ENCODE measurements around the gene OTUB1.
A peak's percentile ranks its signal among the peaks of the same experiment; 100 is the strongest.

The OTUB1 gene

DNA sequence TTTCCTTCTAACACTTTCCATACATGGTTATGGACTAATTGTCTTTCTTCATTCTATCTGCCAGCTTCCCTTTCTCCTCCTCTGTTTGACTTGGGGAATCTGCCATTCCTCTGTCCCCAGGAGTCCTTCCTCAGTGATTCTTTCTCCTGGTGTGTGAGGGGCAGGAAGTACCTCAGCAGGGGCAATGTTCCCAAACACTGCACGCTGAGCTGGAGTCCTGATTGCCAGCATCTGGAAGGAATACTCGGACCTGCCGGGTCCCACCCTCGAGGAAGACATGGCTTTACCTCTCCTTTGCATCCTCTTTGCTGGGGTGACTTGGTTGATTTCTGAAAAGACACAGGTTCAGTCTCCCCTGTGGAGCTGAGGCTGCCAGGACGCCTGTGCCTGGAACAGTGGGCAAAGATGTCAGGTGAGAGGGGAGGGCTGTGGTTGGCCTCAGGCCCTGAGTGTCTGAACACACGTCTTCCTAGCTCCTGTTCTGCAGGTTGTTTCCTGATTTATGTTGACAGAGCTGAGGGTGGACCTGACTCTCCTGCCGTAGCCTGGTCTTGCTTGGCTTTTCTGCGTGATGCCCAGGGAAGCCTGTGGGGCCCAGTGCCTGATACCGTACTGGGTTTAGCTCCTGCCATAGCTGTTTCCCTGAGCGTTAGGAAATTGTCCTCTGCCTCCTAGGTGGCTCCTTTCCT, 7.5 kb upstream of the OTUB1 start:
- H3K27me3 ChIP-seq (ENCODE audit: insufficient read depth, poor library complexity, severe bottlenecking), result no peaks in the 10 kb centered on the region
- H3K36me3 ChIP-seq (ENCODE audit: low read depth), result peaks cover 11% of the 10 kb centered on the region; the same call in 1 of the 2 replicates
- ATAC-seq (ENCODE audit: low read depth) (no peak), DNase-seq (ENCODE audit: low spot score) (no peak)
- no peak overlapping the region for H3K27ac ChIP-seq (ENCODE audit: poor library complexity, severe bottlenecking)
- no peak overlapping the region for H3K4me3 ChIP-seq (ENCODE audit: severe bottlenecking)
- no peaks in the 10 kb centered on the region for H3K9me3 ChIP-seq (ENCODE audit: severe bottlenecking)
- TF ChIP-seq, protein P1, sequence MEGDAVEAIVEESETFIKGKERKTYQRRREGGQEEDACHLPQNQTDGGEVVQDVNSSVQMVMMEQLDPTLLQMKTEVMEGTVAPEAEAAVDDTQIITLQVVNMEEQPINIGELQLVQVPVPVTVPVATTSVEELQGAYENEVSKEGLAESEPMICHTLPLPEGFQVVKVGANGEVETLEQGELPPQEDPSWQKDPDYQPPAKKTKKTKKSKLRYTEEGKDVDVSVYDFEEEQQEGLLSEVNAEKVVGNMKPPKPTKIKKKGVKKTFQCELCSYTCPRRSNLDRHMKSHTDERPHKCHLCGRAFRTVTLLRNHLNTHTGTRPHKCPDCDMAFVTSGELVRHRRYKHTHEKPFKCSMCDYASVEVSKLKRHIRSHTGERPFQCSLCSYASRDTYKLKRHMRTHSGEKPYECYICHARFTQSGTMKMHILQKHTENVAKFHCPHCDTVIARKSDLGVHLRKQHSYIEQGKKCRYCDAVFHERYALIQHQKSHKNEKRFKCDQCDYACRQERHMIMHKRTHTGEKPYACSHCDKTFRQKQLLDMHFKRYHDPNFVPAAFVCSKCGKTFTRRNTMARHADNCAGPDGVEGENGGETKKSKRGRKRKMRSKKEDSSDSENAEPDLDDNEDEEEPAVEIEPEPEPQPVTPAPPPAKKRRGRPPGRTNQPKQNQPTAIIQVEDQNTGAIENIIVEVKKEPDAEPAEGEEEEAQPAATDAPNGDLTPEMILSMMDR (IDR thresholded peaks at IDR 0.05; ENCODE audit: poor library complexity, severe bottlenecking), result no peak
- H3K4me1 ChIP-seq (ENCODE audit: insufficient read depth, poor library complexity, severe bottlenecking), result no peaks in the 10 kb centered on the region

DNA sequence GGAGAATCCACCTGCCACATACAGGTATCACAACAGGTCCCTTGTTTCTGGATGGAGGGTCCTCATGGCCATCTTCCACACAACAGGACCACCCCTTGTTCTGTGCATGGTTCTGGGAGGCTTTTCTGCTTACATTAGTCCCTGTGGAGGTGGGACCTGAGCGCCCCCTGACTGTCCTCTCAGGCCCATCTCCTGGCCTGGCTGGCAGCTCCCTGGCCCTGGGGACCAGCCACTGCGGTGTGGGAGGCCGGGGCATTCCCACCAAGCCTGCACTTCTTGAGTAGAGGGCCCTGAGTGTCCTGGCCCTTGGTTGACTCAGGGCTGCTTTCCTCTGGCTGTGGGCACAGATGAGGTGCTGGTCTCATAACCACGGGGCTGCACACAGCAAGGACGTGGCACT, 6.8 kb upstream of the OTUB1 start:
- ATAC-seq (ENCODE audit: low read depth) (no peak), DNase-seq (ENCODE audit: low spot score) (no peak)
- Histone ChIP-seq H3K9me3 (ENCODE audit: severe bottlenecking) (no peaks in the 10 kb centered on the region), H3K4me1 (ENCODE audit: insufficient read depth, poor library complexity, severe bottlenecking) (no peaks in the 10 kb centered on the region), H3K4me3 (ENCODE audit: severe bottlenecking) (no peak overlapping the region), H3K27ac (ENCODE audit: poor library complexity, severe bottlenecking) (no peak overlapping the region), H3K36me3 (ENCODE audit: low read depth) (peaks cover 11% of the 10 kb centered on the region; the same call in 1 of the 2 replicates), H3K27me3 (ENCODE audit: insufficient read depth, poor library complexity, severe bottlenecking) (no peaks in the 10 kb centered on the region)
- TF ChIP-seq, protein P1 (IDR thresholded peaks at IDR 0.05; ENCODE audit: poor library complexity, severe bottlenecking), result no peak

GRCh38 chr11:63985812-63986155, 454 bp upstream of the OTUB1 start:
- Histone ChIP-seq H3K9me3 (ENCODE audit: severe bottlenecking) (no peaks in the 10 kb centered on the region), H3K4me3 (ENCODE audit: severe bottlenecking) (peak overlapping the region; percentile 81), H3K27ac (ENCODE audit: poor library complexity, severe bottlenecking) (peak overlapping the region; percentile 77), H3K4me1 (ENCODE audit: insufficient read depth, poor library complexity, severe bottlenecking) (no peaks in the 10 kb centered on the region), H3K36me3 (ENCODE audit: low read depth) (peaks cover 22% of the 10 kb centered on the region), H3K27me3 (ENCODE audit: insufficient read depth, poor library complexity, severe bottlenecking) (no peaks in the 10 kb centered on the region)
- TF ChIP-seq, protein P1 (IDR thresholded peaks at IDR 0.05; ENCODE audit: poor library complexity, severe bottlenecking), result no peak
- ATAC-seq (ENCODE audit: low read depth) (peak; percentile 31), DNase-seq (ENCODE audit: low spot score) (no peak)

- no peak; the same call in 2 of the 3 replicates for ATAC-seq (ENCODE audit: low read depth)
- Histone ChIP-seq H3K9me3 (ENCODE audit: severe bottlenecking) (no peaks in the 10 kb centered on the region), H3K4me3 (ENCODE audit: severe bottlenecking) (peak overlapping the region; percentile 81), H3K27ac (ENCODE audit: poor library complexity, severe bottlenecking) (peak overlapping the region; percentile 77), H3K36me3 (ENCODE audit: low read depth) (peaks cover 32% of the 10 kb centered on the region), H3K27me3 (ENCODE audit: insufficient read depth, poor library complexity, severe bottlenecking) (no peaks in the 10 kb centered on the region), H3K4me1 (ENCODE audit: insufficient read depth, poor library complexity, severe bottlenecking) (no peaks in the 10 kb centered on the region)
- TF ChIP-seq, protein P1 (IDR thresholded peaks at IDR 0.05; ENCODE audit: poor library complexity, severe bottlenecking), result no peak
- DNase-seq (ENCODE audit: low spot score), result no peak
These were observed 785 bp downstream of the OTUB1 start for GRCh38 chr11:63986932-63987513.

DNA sequence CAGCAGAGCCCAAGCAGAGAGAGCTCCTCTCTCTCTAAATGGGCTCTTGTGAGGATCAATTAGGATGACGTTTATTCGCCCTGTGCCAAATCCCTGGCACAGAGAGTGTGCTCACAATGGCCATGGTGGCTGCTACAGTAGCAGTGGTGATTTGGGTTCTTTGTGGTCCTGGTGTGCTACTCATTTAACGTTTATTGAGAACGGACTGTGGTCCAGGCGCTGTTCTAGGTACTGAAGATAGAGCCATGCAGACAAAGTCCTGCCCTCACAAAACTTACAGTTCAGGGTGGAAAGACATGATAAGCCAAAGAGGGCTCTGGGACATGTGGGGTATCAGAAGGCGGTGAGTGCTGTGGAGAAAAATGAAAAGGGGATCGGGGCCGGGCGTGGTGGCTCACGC, 5.3 kb downstream of the OTUB1 start:
- TF ChIP-seq, protein P1 (IDR thresholded peaks at IDR 0.05; ENCODE audit: poor library complexity, severe bottlenecking), result no peak
- H3K36me3 ChIP-seq (ENCODE audit: low read depth), result peaks cover 53% of the 10 kb centered on the region
- no peaks in the 10 kb centered on the region for H3K4me1 ChIP-seq (ENCODE audit: insufficient read depth, poor library complexity, severe bottlenecking)
- no peak overlapping the region for H3K27ac ChIP-seq (ENCODE audit: poor library complexity, severe bottlenecking)
- no peak overlapping the region for H3K4me3 ChIP-seq (ENCODE audit: severe bottlenecking)
- ATAC-seq (ENCODE audit: low read depth) (no peak), DNase-seq (ENCODE audit: low spot score) (no peak)
- no peaks in the 10 kb centered on the region for H3K27me3 ChIP-seq (ENCODE audit: insufficient read depth, poor library complexity, severe bottlenecking)
- H3K9me3 ChIP-seq (ENCODE audit: severe bottlenecking), result no peaks in the 10 kb centered on the region
